OCI-LY7 (cell line): ENCODE measurements around the gene PHF19. TPM values are rescaled to one million over a fixed set of nuclear protein-coding genes. Genes with fewer than 3 reads are reported as not detected.

ENCODE experiments used
- BruUV-seq: library from RNA; stranded (reverse); fragments of 400-500 nt; replicated peaks from 2 replicates; lab custom pipeline; 2021; lab: Mats Ljungman, UMichigan
- CTCF ChIA-PET: fragments of 300-600 bp; sonication (Branson Sonifier 250); formaldehyde crosslinking; loops from one replicate; lab custom pipeline; 2022; ENCODE audit warnings: antibody characterized with exemption; ENCODE audit not compliant: unreplicated experiment; lab: Charles Lee
- POLR2A ChIA-PET: fragments of 300-600 bp; sonication (Branson Sonifier 250); formaldehyde crosslinking; loops from one replicate; lab custom pipeline; 2022; ENCODE audit warnings: antibody characterized with exemption; lab: Charles Lee
- DNase-seq: peaks from one replicate; pipeline ENCODE4 v3.0.0-alpha.2; 2015; ENCODE audit warnings: low spot score
- H2AFZ ChIP-seq: fragments of 200-600 bp; sonication (generic), shearing (Covaris generic); 2 replicates; pipeline ENCODE4 v1.6.1; 2014; ENCODE audit warnings: mild to moderate bottlenecking, antibody characterized with exemption, low read length, moderate library complexity
- H3K27ac ChIP-seq: fragments of 200-600 bp; sonication (generic); 2 replicates; pipeline ENCODE4 v1.5.1; 2014; ENCODE audit warnings: mixed run types, low read depth, mild to moderate bottlenecking, moderate library complexity, low read length, inconsistent platforms; ENCODE audit not compliant: poor library complexity, severe bottlenecking
- H3K36me3 ChIP-seq: fragments of 200-600 bp; sonication (generic); 2 replicates; pipeline ENCODE4 v1.6.1; 2014; ENCODE audit warnings: mild to moderate bottlenecking, antibody characterized with exemption, low read length, moderate library complexity, mixed read lengths; ENCODE audit not compliant: insufficient read depth
- H3K4me1 ChIP-seq: fragments of 200-600 bp; sonication (generic); 2 replicates; pipeline ENCODE4 v1.5.1; 2014; ENCODE audit warnings: mild to moderate bottlenecking, low read length; ENCODE audit not compliant: insufficient read depth, poor library complexity, severe bottlenecking
- H3K4me2 ChIP-seq: fragments of 200-600 bp; sonication (generic); 2 replicates; pipeline ENCODE4 v1.6.1; 2014; ENCODE audit warnings: mild to moderate bottlenecking, low read length
- H3K4me3 ChIP-seq: fragments of 200-600 bp; sonication (generic); 2 replicates; pipeline ENCODE4 v1.5.1; 2014; ENCODE audit warnings: mild to moderate bottlenecking, low read depth, low read length; ENCODE audit not compliant: poor library complexity, severe bottlenecking
- H3K79me2 ChIP-seq: fragments of 200-600 bp; sonication (generic); 2 replicates; pipeline ENCODE4 v1.6.1; 2016; ENCODE audit warnings: low read depth, mild to moderate bottlenecking, low read length, moderate library complexity, mixed read lengths; ENCODE audit not compliant: insufficient read depth
- H3K9me2 ChIP-seq: fragments of 200-600 bp; sonication (generic); 2 replicates; pipeline ENCODE4 v1.6.1; 2016; ENCODE audit warnings: mild to moderate bottlenecking, low read length, mixed read lengths; ENCODE audit not compliant: insufficient read depth
- H3K9me3 ChIP-seq: fragments of 200-600 bp; sonication (generic); 2 replicates; pipeline ENCODE4 v1.6.1; 2014; ENCODE audit warnings: mild to moderate bottlenecking, mixed run types, low read length, mixed read lengths
- H4K20me1 ChIP-seq: fragments of 200-600 bp; sonication (generic); 2 replicates; pipeline ENCODE4 v1.6.1; 2014; ENCODE audit warnings: mild to moderate bottlenecking, antibody characterized with exemption, low read length, moderate library complexity, mixed read lengths; ENCODE audit not compliant: insufficient read depth
- EZH2phosphoT487 ChIP-seq: fragments of 200-600 bp; sonication (generic); IDR thresholded peaks from 2 replicates; pipeline ENCODE4 v1.6.1; 2018; ENCODE audit warnings: low read depth, borderline replicate concordance, mild to moderate bottlenecking, mixed run types, antibody characterized with exemption, low read length, moderate library complexity, mixed read lengths
- intact Hi-C: fragments of 100-400 bp; cut with micrococcal nuclease; formaldehyde crosslinking; loops from one replicate; pipeline ENCODE4 v1.10.0; 2022; ENCODE audit not compliant: unreplicated experiment
- total RNA-seq, 2 experiments: library from RNA; depleted of rRNA in 1 of 2; stranded (reverse); fragments of >200 nt in 1 of 2; shearing (Covaris generic) in 1 of 2; gene quantifications; 2 replicates each; pipeline ENCODE4 v1.2.3, GENCODE V29; 2014 to 2022
- TF ChIP-seq, protein P1 (sequence below): fragments of 200-600 bp; sonication (generic); conservative IDR thresholded peaks from 2 replicates; pipeline ENCODE4 v1.5.1; 2014; ENCODE audit warnings: mild to moderate bottlenecking, antibody characterized with exemption, low read length, moderate library complexity, mixed read lengths

Gene PHF19
- total RNA-seq, 2 experiments from 2014 or later: 102 to 214 TPM

DNA sequence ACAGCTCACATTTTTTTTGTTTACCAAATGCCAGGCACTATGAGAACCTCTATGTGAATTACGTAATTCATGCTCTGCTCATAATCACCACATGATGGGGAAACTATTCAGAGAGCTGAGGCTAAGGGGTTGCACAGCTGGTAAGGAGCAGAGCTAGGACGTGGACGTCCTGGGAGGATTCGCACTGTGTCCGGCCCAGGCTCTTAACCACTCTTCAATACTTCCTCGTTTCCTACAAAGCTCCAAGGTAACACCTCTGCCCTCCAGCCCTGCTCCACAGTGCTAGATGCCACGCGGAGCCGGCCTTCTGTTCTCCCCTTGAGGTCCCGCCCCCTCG lies 8.7 kb downstream of the PHF19 start:
- H3K9me2 ChIP-seq: no peaks in the 10 kb centered on the region
- ChIA-PET POLR2A (interaction anchor here (0.5 to 1.2 kb wide), 6 partner anchors 17 to 251 kb away, joined by 3 to 6 read pairs (median 3); partner anchors contain the start of gene FBXW2), CTCF (interaction anchor here (0.9 to 1.4 kb wide), 4 partner anchors 14 to 113 kb away, joined by 3 to 5 read pairs (median 4); no protein-coding TSS in a partner anchor)
- peaks cover 91% of the 10 kb centered on the region for H3K36me3 ChIP-seq
- no peaks in the 10 kb centered on the region for H3K9me3 ChIP-seq
- TF ChIP-seq, protein P1, sequence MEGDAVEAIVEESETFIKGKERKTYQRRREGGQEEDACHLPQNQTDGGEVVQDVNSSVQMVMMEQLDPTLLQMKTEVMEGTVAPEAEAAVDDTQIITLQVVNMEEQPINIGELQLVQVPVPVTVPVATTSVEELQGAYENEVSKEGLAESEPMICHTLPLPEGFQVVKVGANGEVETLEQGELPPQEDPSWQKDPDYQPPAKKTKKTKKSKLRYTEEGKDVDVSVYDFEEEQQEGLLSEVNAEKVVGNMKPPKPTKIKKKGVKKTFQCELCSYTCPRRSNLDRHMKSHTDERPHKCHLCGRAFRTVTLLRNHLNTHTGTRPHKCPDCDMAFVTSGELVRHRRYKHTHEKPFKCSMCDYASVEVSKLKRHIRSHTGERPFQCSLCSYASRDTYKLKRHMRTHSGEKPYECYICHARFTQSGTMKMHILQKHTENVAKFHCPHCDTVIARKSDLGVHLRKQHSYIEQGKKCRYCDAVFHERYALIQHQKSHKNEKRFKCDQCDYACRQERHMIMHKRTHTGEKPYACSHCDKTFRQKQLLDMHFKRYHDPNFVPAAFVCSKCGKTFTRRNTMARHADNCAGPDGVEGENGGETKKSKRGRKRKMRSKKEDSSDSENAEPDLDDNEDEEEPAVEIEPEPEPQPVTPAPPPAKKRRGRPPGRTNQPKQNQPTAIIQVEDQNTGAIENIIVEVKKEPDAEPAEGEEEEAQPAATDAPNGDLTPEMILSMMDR: no peak
- TF ChIP-seq EZH2phosphoT487: no peak
- no TSS peak for BruUV-seq
- H3K4me3 ChIP-seq: peak overlapping the region; percentile 42
- H2AFZ ChIP-seq: no peak overlapping the region
- H3K4me1 ChIP-seq: peaks cover 27% of the 10 kb centered on the region
- intact Hi-C loops: loop anchor here (1.0 kb wide), 1 partner anchor 25 kb away; no protein-coding TSS in a partner anchor
- DNase-seq: no peak
- H3K27ac ChIP-seq: peak overlapping the region; percentile 17
- H3K79me2 ChIP-seq: no peaks in the 10 kb centered on the region
- H3K4me2 ChIP-seq: peak overlapping the region; percentile 70
- H4K20me1 ChIP-seq: no peaks in the 10 kb centered on the region

DNA sequence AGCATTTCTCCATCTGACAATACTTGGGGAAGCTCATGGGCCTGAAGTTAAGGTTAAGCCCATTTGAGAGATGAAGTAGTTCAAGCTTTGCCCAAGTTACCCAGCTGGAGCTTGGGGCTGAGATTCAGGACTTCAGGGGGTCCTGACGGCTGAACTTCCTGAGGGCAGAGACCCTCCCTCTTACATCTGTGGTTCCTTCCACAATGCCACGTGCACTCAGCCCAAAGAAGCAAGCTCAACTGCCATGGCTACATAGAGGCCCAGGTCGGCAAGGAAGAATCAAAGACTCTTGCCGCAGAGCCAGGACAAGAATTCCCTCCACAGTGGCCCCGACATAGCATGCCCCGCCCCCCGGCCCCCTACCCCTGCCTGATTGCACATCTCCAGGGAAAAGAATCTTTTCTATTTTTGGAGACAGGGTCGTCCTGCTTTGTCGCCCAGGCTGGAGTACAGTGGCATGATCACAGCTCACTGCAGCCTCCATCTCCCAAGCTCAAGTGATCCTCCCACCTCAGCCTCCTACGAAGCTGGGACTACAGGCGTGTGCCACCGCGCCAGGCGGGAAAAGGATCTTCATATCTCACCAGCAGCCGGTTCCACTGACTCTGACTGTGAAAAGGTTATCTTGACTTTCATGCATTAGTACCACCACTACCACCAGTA lies 9.2 kb downstream of the PHF19 start:
- CTCF ChIA-PET: interaction anchor here (1.1 kb wide), 2 partner anchors 13 to 15 kb away, joined by 3 to 4 read pairs; no protein-coding TSS in a partner anchor
- no TSS peak for BruUV-seq
- intact Hi-C loops: loop anchor here (1.0 kb wide), 1 partner anchor 25 kb away; no protein-coding TSS in a partner anchor
- Histone ChIP-seq H3K9me2 (no peaks in the 10 kb centered on the region), H3K27ac (no peak overlapping the region), H3K4me3 (peak overlapping the region; percentile 42), H3K79me2 (no peaks in the 10 kb centered on the region), H2AFZ (no peak overlapping the region), H3K4me1 (peaks cover 22% of the 10 kb centered on the region), H3K9me3 (no peaks in the 10 kb centered on the region), H4K20me1 (no peaks in the 10 kb centered on the region), H3K4me2 (peak overlapping the region; percentile 70), H3K36me3 (peaks cover 91% of the 10 kb centered on the region)
- DNase-seq: no peak
- POLR2A ChIA-PET: interaction anchor here (0.5 to 1.2 kb wide), 8 partner anchors 9 to 251 kb away, joined by 3 to 6 read pairs (median 3); partner anchors contain the start of gene FBXW2
- TF ChIP-seq, protein P1: no peak
- TF ChIP-seq EZH2phosphoT487: no peak

- Histone ChIP-seq H3K4me1 (peaks cover 21% of the 10 kb centered on the region), H3K4me3 (no peak overlapping the region), H3K4me2 (no peak overlapping the region), H3K27ac (no peak overlapping the region), H3K9me2 (no peaks in the 10 kb centered on the region), H2AFZ (no peak overlapping the region), H3K79me2 (no peaks in the 10 kb centered on the region), H3K9me3 (no peaks in the 10 kb centered on the region), H3K36me3 (peaks cover 91% of the 10 kb centered on the region), H4K20me1 (no peaks in the 10 kb centered on the region)
- ChIA-PET POLR2A (interaction anchor here (0.6 to 0.7 kb wide), 3 partner anchors 27 to 1073 kb away, joined by 3 read pairs; no protein-coding TSS in a partner anchor), CTCF (no interaction called here)
- TF ChIP-seq, protein P1: no peak
- no peak for TF ChIP-seq EZH2phosphoT487
- BruUV-seq: no TSS peak
- no peak for DNase-seq
- intact Hi-C loops: no loop called here
Observed at GRCh38 chr9:120866651-120867050, 10.3 kb downstream of the PHF19 start.
